HepG2 (cell line): ENCODE results near the gene RHD. TPM values are rescaled to one million over a fixed set of nuclear protein-coding genes. Genes with fewer than 3 reads are reported as not detected.

ENCODE experiments used
- ARNTL ChIP-seq: sonication (generic); formaldehyde crosslinking; IDR thresholded peaks from 2 replicates; pipeline ENCODE4 v1.4.0; 2020; ENCODE audit warnings: mild to moderate bottlenecking, missing genetic modification reagents
- CAMTA2 ChIP-seq: sonication (generic); formaldehyde crosslinking; IDR thresholded peaks from 2 replicates; pipeline ENCODE4 v1.4.0; 2020; ENCODE audit warnings: mild to moderate bottlenecking, missing genetic modification reagents, borderline replicate concordance
- CBFB ChIP-seq: sonication (generic); formaldehyde crosslinking; IDR thresholded peaks from 2 replicates; pipeline ENCODE4 v1.4.0; 2020; ENCODE audit warnings: missing genetic modification reagents
- CREB1 ChIP-seq, 2 experiments: fragments of 450-650 bp in 1 of 2; IDR thresholded peaks; 2 replicates each; pipeline ENCODE4 v1.6.1; 2016 to 2017; ENCODE audit warnings: control low read depth in 1 of 2, mild to moderate bottlenecking in 1 of 2, missing compliant biosample characterization in 1 of 2, missing genetic modification characterization in 1 of 2
- GPN1 ChIP-seq: sonication (generic); formaldehyde crosslinking; IDR thresholded peaks from 2 replicates; pipeline ENCODE4 v1.5.1; 2020; ENCODE audit warnings: missing genetic modification reagents, borderline replicate concordance
- ISL2 ChIP-seq: sonication (generic); formaldehyde crosslinking; IDR thresholded peaks from 2 replicates; pipeline ENCODE4 v1.5.0; 2020; ENCODE audit warnings: missing genetic modification reagents
- KDM5A ChIP-seq: fragments of 200-600 bp; sonication (generic); IDR thresholded peaks from 2 replicates; pipeline ENCODE4 v1.7.0; 2018; ENCODE audit warnings: antibody characterized with exemption, mild to moderate bottlenecking, low read length, borderline replicate concordance
- KMT2B ChIP-seq: IDR thresholded peaks from 2 replicates; pipeline ENCODE4 v1.6.1; 2016; ENCODE audit warnings: missing genetic modification reagents, missing compliant biosample characterization
- MAZ ChIP-seq, 2 experiments: sonication (generic) in 1 of 2; formaldehyde crosslinking in 1 of 2; IDR thresholded peaks; 2 replicates each; pipeline versions ENCODE4 v1.5.0 to v1.6.1; 2012 to 2020; ENCODE audit warnings: low read depth in 2 of 2, mild to moderate bottlenecking in 2 of 2, borderline replicate concordance in 1 of 2, improper control_type of control experiment in 1 of 2, low read length in 1 of 2, missing genetic modification reagents in 1 of 2, moderate library complexity in 1 of 2
- NRL ChIP-seq: sonication (generic); formaldehyde crosslinking; IDR thresholded peaks from 2 replicates; pipeline ENCODE4 v1.5.0; 2020; ENCODE audit warnings: missing genetic modification reagents, mild to moderate bottlenecking, moderate library complexity, borderline replicate concordance
- PAWR ChIP-seq: sonication (generic); formaldehyde crosslinking; IDR thresholded peaks from 2 replicates; pipeline ENCODE4 v1.4.0; 2020; ENCODE audit warnings: missing genetic modification reagents, mild to moderate bottlenecking, borderline replicate concordance
- RELA ChIP-seq: sonication (generic); formaldehyde crosslinking; IDR thresholded peaks from 2 replicates; pipeline ENCODE4 v1.4.0; 2020; ENCODE audit warnings: missing genetic modification reagents
- RFX3 ChIP-seq: IDR thresholded peaks from 2 replicates; pipeline ENCODE4 v1.6.1; 2016; ENCODE audit warnings: missing biosample characterization, missing genetic modification reagents
- RFX5 ChIP-seq: IDR thresholded peaks from 2 replicates; pipeline ENCODE4 v1.6.1; 2011; ENCODE audit warnings: low read depth, low read length, improper control_type of control experiment
- RXRA ChIP-seq: sonication (generic); formaldehyde crosslinking; IDR thresholded peaks from 2 replicates; pipeline ENCODE4 v1.5.1; 2020; ENCODE audit warnings: missing genetic modification reagents
- TEAD3 ChIP-seq: optimal IDR thresholded peaks from 2 replicates; pipeline ENCODE3; 2016; ENCODE audit warnings: borderline replicate concordance
- ZBTB43 ChIP-seq: sonication (generic); formaldehyde crosslinking; conservative IDR thresholded peaks from 2 replicates; pipeline ENCODE4 v1.4.0; 2020; ENCODE audit warnings: missing genetic modification reagents
- ZBTB7B ChIP-seq: sonication (generic); formaldehyde crosslinking; IDR thresholded peaks from 2 replicates; pipeline ENCODE4 v1.4.0; 2020; ENCODE audit warnings: missing genetic modification reagents
- ZKSCAN1 ChIP-seq: fragments of 150-350 bp; IDR thresholded peaks from 2 replicates; pipeline ENCODE4 v1.6.1; 2014; ENCODE audit warnings: low read length
- ZNF331 ChIP-seq: sonication (generic); formaldehyde crosslinking; IDR thresholded peaks from 2 replicates; pipeline ENCODE4 v1.4.0; 2020; ENCODE audit warnings: missing genetic modification reagents
- ZNF792 ChIP-seq: IDR thresholded peaks from 2 replicates; pipeline ENCODE4 v1.6.1; 2016
- polyA plus RNA-seq, 8 experiments: library from polyadenylated mRNA; depleted of rRNA in 3 of 8; stranded (reverse) in 7 of 8; unstranded in 1 of 8; fragments of >200 nt; fragmentation: Illumina TruSeq in 4 of 8; extraction: Trizol in 4 of 8; gene quantifications; 2 replicates each; pipeline versions ENCODE4 v1.2.1 to v1.2.3, GENCODE V29; 2011 to 2016; ENCODE audit warnings: low read depth in 4 of 8, missing spikeins in 1 of 8, mixed read lengths in 1 of 8; ENCODE audit not compliant: insufficient read depth in 1 of 8
- total RNA-seq, 5 experiments: library from RNA; depleted of rRNA; stranded (reverse); fragments of >200 nt; fragmentation: Illumina TruSeq; extraction: Trizol; gene quantifications; 2 replicates each; pipeline ENCODE4 v1.2.3, GENCODE V29; 2016; ENCODE audit warnings: low read depth in 1 of 5
- TF ChIP-seq, protein P1 (sequence below): IDR thresholded peaks from 2 replicates; pipeline ENCODE4 v1.6.1; 2012; ENCODE audit warnings: inconsistent platforms
- TF ChIP-seq, protein P2 (sequence below): sonication (generic); formaldehyde crosslinking; IDR thresholded peaks from 2 replicates; pipeline ENCODE4 v1.4.0; 2020; ENCODE audit warnings: mild to moderate bottlenecking, missing genetic modification reagents
- TF ChIP-seq, protein P3 (sequence below), 2 experiments: sonication (generic) in 1 of 2; formaldehyde crosslinking in 1 of 2; IDR thresholded peaks; 2 replicates each; pipeline versions ENCODE4 v1.4.0 to v1.6.1; 2018 to 2020; ENCODE audit warnings: missing genetic modification reagents in 2 of 2, borderline replicate concordance in 1 of 2, low read depth in 1 of 2, mild to moderate bottlenecking in 1 of 2, missing biosample characterization in 1 of 2
- TF ChIP-seq, protein P4 (sequence below): IDR thresholded peaks from 2 replicates; pipeline ENCODE4 v1.6.1; 2018; ENCODE audit warnings: missing genetic modification reagents, mild to moderate bottlenecking, missing compliant biosample characterization

RHD gene
- total and polyA plus RNA-seq, 2 of the 13 experiments (the other 11 are each of a cell fraction or from before 2014, with no cell fraction given), result not detected

GRCh38 chr1:25232027-25232865 lies 40.1 kb upstream of the RHD start, which contains the start of gene SYF2 (continued):
- TF ChIP-seq ARNTL (CRISPR knock-in tag) (peak; percentile 17; the same call in 1 of the 2 replicates), MAZ (IDR thresholded peaks at IDR 0.05; ENCODE audit: borderline replicate concordance, low read depth, low read length) (no peak), MAZ (CRISPR knock-in tag; IDR thresholded peaks at IDR 0.05; ENCODE audit: low read depth) (peak; percentile 64), KMT2B (CRISPR knock-in tag) (peak; percentile 90), ISL2 (CRISPR knock-in tag) (0 out of 2 replicates have a peak, but pooled peaks have one; percentile 41), GPN1 (0 out of 2 replicates have a peak, but pooled peaks have one; percentile 14), TEAD3 (CRISPR knock-in tag) (peak; percentile 35), RELA (CRISPR knock-in tag) (no peak), CAMTA2 (CRISPR knock-in tag) (0 out of 2 replicates have a peak, but pooled peaks have one; percentile 18), RXRA (CRISPR knock-in tag) (peak; percentile 56), CBFB (CRISPR knock-in tag) (0 out of 2 replicates have a peak, but pooled peaks have one; percentile 25), ZBTB43 (CRISPR knock-in tag) (no peak), PAWR (no peak), NRL (CRISPR knock-in tag) (peak; percentile 83; the same call in 1 of the 2 replicates), RFX5 (0 out of 2 replicates have a peak, but pooled peaks have one; percentile 11), ZBTB7B (CRISPR knock-in tag) (peak; percentile 92), KDM5A (peak; percentile 98), CREB1 (IDR thresholded peaks at IDR 0.05) (peak; percentile 56), CREB1 (CRISPR knock-in tag; IDR thresholded peaks at IDR 0.05) (peak; percentile 92), ZNF331 (CRISPR knock-in tag) (0 out of 2 replicates have a peak, but pooled peaks have one; percentile 34), RFX3 (CRISPR knock-in tag) (no peak), ZNF792 (CRISPR knock-in tag) (0 out of 2 replicates have a peak, but pooled peaks have one; percentile 48), ZKSCAN1 (0 out of 2 replicates have a peak, but pooled peaks have one; percentile 18)
- TF ChIP-seq, protein P1, sequence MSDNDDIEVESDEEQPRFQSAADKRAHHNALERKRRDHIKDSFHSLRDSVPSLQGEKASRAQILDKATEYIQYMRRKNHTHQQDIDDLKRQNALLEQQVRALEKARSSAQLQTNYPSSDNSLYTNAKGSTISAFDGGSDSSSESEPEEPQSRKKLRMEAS, result peak; percentile 50
- TF ChIP-seq, protein P2, sequence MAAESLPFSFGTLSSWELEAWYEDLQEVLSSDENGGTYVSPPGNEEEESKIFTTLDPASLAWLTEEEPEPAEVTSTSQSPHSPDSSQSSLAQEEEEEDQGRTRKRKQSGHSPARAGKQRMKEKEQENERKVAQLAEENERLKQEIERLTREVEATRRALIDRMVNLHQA (CRISPR knock-in tag), result no peak
- TF ChIP-seq, protein P3, sequence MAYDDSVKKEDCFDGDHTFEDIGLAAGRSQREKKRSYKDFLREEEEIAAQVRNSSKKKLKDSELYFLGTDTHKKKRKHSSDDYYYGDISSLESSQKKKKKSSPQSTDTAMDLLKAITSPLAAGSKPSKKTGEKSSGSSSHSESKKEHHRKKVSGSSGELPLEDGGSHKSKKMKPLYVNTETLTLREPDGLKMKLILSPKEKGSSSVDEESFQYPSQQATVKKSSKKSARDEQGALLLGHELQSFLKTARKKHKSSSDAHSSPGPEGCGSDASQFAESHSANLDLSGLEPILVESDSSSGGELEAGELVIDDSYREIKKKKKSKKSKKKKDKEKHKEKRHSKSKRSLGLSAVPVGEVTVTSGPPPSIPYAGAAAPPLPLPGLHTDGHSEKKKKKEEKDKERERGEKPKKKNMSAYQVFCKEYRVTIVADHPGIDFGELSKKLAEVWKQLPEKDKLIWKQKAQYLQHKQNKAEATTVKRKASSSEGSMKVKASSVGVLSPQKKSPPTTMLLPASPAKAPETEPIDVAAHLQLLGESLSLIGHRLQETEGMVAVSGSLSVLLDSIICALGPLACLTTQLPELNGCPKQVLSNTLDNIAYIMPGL (CRISPR knock-in tag; IDR thresholded peaks at IDR 0.05; ENCODE audit: borderline replicate concordance in 1 of 2, low read depth in 1 of 2), result peak; percentile 46 to 52; a peak in 2 of 4 replicates
- TF ChIP-seq, protein P4, sequence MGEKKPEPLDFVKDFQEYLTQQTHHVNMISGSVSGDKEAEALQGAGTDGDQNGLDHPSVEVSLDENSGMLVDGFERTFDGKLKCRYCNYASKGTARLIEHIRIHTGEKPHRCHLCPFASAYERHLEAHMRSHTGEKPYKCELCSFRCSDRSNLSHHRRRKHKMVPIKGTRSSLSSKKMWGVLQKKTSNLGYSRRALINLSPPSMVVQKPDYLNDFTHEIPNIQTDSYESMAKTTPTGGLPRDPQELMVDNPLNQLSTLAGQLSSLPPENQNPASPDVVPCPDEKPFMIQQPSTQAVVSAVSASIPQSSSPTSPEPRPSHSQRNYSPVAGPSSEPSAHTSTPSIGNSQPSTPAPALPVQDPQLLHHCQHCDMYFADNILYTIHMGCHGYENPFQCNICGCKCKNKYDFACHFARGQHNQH (CRISPR knock-in tag), result peak; percentile 37; the same call in 1 of the 2 replicates
